ACC112 (cell line): ENCODE data around the gene FAS.

Source experiments
- H2AFZ ChIP-seq: fragments of 200-600 bp; sonication (generic); one replicate; pipeline ENCODE4 v1.6.0; 2017; ENCODE audit warnings: antibody characterized with exemption, low read length; ENCODE audit not compliant: unreplicated experiment
- H3K27ac ChIP-seq: fragments of 200-600 bp; sonication (generic); 2 replicates; pipeline ENCODE4 v1.5.1; 2014; ENCODE audit warnings: low read depth, mild to moderate bottlenecking, antibody characterized with exemption, low read length, moderate library complexity
- H3K27me3 ChIP-seq: fragments of 200-600 bp; sonication (generic); 2 replicates; pipeline ENCODE4 v1.6.1; 2014; ENCODE audit warnings: mild to moderate bottlenecking, antibody characterized with exemption, low read length, moderate library complexity, mixed read lengths; ENCODE audit not compliant: insufficient read depth
- H3K36me3 ChIP-seq: fragments of 200-600 bp; sonication (generic); 2 replicates; pipeline ENCODE4 v1.6.1; 2016; ENCODE audit warnings: mild to moderate bottlenecking, antibody characterized with exemption, low read length, moderate library complexity, mixed read lengths; ENCODE audit not compliant: insufficient read depth
- H3K4me1 ChIP-seq: fragments of 200-600 bp; sonication (generic); one replicate; pipeline ENCODE4 v1.6.1; 2016; ENCODE audit warnings: low read length, mixed read lengths; ENCODE audit not compliant: insufficient read depth, unreplicated experiment, control insufficient read depth
- H3K4me3 ChIP-seq: fragments of 200-600 bp; sonication (generic); 2 replicates; pipeline ENCODE4 v1.5.1; 2014; ENCODE audit warnings: mild to moderate bottlenecking, low read depth, low read length
- H3K79me2 ChIP-seq: fragments of 200-600 bp; sonication (generic); one replicate; pipeline ENCODE4 v1.6.0; 2016; ENCODE audit warnings: low read length; ENCODE audit not compliant: control insufficient read depth, unreplicated experiment, insufficient read depth

The FAS gene

GRCh38 chr10:88971221-88972061 is 19.2 kb upstream of the FAS start:
- H3K4me1 ChIP-seq: peaks cover 14% of the 10 kb centered on the region
- no peak overlapping the region for H2AFZ ChIP-seq
- H3K4me3 ChIP-seq: no peak overlapping the region

GRCh38 chr10:88974012-88974411 is 16.6 kb upstream of the FAS start:
- no peak overlapping the region for H2AFZ ChIP-seq
- H3K4me1 ChIP-seq: peaks cover 14% of the 10 kb centered on the region

More at GRCh38 chr10:88971221-88972061, 19.2 kb upstream of the FAS start:
- Histone ChIP-seq H3K27me3 (no peaks in the 10 kb centered on the region), H3K79me2 (no peaks in the 10 kb centered on the region), H3K36me3 (no peaks in the 10 kb centered on the region), H3K27ac (no peak overlapping the region)

DNA sequence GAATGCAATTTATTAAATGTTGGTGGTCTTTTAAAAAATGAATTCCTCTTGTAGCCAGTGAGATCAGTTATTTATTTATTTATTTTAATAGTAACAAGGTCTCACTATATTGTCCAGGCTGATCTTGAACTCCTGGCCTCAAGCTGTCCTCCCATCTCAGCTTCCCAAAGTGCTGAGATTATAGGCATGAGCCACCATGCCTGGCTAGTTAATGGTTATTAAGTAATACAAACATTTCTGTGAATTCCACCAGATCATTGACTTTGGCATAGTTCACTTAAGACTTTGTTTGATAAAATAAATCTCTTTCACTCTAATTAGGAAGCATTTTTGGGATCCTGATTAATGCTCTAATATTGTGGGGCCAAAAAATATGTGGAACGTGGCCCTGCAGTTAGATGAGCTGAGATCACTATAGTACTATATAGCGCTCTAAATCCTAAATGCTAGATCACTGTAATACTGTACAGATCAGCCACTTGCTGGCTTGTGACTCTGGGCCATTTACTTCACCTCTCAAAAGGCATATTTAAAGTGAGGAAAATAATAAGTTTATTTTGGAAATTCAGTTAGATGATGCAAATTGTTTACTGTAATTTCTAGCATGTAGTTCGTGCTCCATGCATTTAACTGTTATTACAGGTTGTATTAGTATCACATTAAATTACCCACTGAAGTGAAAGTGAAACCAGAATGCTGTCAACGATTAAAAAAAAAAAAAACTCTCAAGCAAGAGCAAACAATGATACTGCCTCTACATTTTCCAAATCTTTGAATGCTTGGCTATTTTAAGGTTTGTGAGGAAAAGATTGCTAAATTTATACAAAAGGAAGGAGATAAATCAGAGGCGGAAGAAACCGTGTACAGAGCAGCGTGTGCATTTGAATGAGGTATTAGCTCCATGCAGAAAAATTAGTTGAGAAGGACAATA is 15.9 kb upstream of the FAS start:
- H3K36me3 ChIP-seq: no peaks in the 10 kb centered on the region
- H3K4me1 ChIP-seq: peaks cover 20% of the 10 kb centered on the region
- no peaks in the 10 kb centered on the region for H3K79me2 ChIP-seq
- no peaks in the 10 kb centered on the region for H3K27me3 ChIP-seq
- peak overlapping the region; percentile 43 for H3K27ac ChIP-seq
- peak overlapping the region; percentile 78 for H3K4me3 ChIP-seq
- H2AFZ ChIP-seq: peak overlapping the region; percentile 68

More at GRCh38 chr10:88974012-88974411, 16.6 kb upstream of the FAS start:
- H3K4me3 ChIP-seq: peak overlapping the region; percentile 78; the same call in 1 of the 2 replicates
- H3K79me2 ChIP-seq: no peaks in the 10 kb centered on the region
- no peaks in the 10 kb centered on the region for H3K36me3 ChIP-seq
- H3K27ac ChIP-seq: no peak overlapping the region
- H3K27me3 ChIP-seq: no peaks in the 10 kb centered on the region

- peak overlapping the region; percentile 43 for H3K27ac ChIP-seq
- no peaks in the 10 kb centered on the region for H3K79me2 ChIP-seq
- peaks cover 23% of the 10 kb centered on the region for H3K4me1 ChIP-seq
- no peaks in the 10 kb centered on the region for H3K36me3 ChIP-seq
- H2AFZ ChIP-seq: peak overlapping the region; percentile 68
- H3K27me3 ChIP-seq: no peaks in the 10 kb centered on the region
- H3K4me3 ChIP-seq: peak overlapping the region; percentile 78
Measured at GRCh38 chr10:88975377-88975720, 15.2 kb upstream of the FAS start.

DNA sequence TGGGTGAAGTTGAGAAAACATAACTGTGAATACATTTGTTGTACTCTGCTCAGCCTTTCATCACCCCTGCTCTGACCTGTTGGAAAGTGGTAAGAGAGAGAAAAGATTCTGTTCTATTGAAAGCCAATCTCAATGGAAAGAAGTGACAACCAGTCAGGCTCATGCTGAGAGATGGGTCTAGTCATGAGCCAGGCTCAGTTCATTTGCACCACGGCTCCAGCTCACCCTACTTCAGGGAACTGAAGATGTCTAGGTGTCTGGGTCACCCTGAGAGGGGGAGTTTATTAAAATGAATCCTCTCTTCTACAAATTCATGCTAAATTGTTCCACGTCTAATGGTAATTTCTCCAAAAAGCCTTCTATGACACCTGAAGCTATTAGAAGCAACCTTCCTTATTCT is 12.1 kb upstream of the FAS start:
- Histone ChIP-seq H3K36me3 (no peaks in the 10 kb centered on the region), H3K4me3 (no peak overlapping the region), H3K4me1 (peaks cover 28% of the 10 kb centered on the region), H3K27ac (no peak overlapping the region), H3K27me3 (no peaks in the 10 kb centered on the region), H3K79me2 (no peaks in the 10 kb centered on the region), H2AFZ (no peak overlapping the region)

- H2AFZ ChIP-seq: peak overlapping the region; percentile 20
- H3K27me3 ChIP-seq: no peaks in the 10 kb centered on the region
- H3K27ac ChIP-seq: no peak overlapping the region
- no peaks in the 10 kb centered on the region for H3K79me2 ChIP-seq
- peaks cover 21% of the 10 kb centered on the region for H3K4me1 ChIP-seq
- H3K4me3 ChIP-seq: no peak overlapping the region; the same call in 1 of the 2 replicates
- no peaks in the 10 kb centered on the region for H3K36me3 ChIP-seq
Measured at GRCh38 chr10:88979153-88979562, 11.4 kb upstream of the FAS start.

- H3K4me1 ChIP-seq: peaks cover 20% of the 10 kb centered on the region
Measured at GRCh38 chr10:88979603-88980002, 11.0 kb upstream of the FAS start.

DNA sequence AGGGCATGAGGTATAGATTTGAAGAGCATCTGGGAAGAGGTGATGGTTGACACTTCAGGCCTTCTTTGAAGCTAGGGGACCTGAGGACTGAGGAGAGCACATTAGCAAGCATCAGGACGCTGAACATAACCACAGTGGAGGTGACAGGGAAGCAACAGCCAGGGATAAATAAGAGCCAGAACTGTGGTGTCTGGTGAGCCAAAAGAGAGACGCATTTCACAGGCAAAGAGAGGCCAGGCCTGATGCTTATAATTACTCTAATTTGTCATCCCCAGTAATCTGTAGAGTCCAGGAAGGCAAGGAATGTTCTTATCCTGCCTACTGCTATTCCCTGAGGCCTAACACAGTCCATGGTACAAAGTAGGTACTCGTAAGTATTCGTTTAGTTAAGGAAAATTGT is 10.4 kb upstream of the FAS start:
- peaks cover 20% of the 10 kb centered on the region for H3K4me1 ChIP-seq
- H3K27ac ChIP-seq: no peak overlapping the region
- no peaks in the 10 kb centered on the region for H3K27me3 ChIP-seq
- no peaks in the 10 kb centered on the region for H3K36me3 ChIP-seq
- H2AFZ ChIP-seq: no peak overlapping the region
- H3K4me3 ChIP-seq: no peak overlapping the region
- no peaks in the 10 kb centered on the region for H3K79me2 ChIP-seq

More at GRCh38 chr10:88979603-88980002, 11.0 kb upstream of the FAS start:
- no peaks in the 10 kb centered on the region for H3K79me2 ChIP-seq
- H2AFZ ChIP-seq: no peak overlapping the region
- H3K27ac ChIP-seq: no peak overlapping the region
- H3K4me3 ChIP-seq: no peak overlapping the region
- H3K36me3 ChIP-seq: no peaks in the 10 kb centered on the region
- H3K27me3 ChIP-seq: no peaks in the 10 kb centered on the region

DNA sequence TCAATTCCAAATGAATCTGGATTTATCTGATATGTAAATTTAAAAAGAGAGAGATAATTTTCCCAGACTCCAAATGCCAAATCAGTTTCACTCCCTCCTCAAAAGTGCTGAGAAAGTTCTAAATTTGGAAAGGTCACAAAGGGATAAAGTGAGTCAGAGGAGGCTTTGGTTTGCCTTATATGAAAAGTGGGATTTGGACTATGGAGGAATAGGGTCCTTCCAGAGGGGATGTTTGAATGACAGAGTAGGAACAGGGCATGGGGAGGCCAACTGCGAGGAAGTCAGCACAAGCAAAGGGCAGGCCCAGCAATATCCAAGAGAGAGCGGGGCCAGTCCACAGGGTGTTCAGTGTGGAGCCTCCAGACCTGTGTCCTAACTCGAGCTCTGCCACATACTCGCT is 9.8 kb upstream of the FAS start:
- no peaks in the 10 kb centered on the region for H3K36me3 ChIP-seq

DNA sequence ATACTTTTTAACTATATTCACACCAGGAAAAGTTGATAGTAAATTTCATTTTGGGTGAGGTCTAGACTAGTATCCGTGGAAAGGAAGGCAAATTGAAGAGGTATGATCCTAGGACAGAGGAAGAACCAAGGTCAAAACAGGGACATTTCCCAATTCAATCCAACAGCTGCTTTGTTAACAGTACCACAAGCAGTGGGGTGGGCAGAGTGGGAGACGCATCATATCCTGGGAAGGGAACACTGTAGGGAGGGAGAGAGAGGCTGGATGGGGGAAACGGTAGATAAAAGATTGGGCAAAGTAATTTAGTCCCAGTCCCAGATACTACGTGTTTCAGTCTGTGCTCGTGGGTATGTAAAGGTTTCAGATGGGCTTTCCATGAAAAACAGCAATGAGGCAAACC is 9.2 kb upstream of the FAS start:
- Histone ChIP-seq H3K36me3 (no peaks in the 10 kb centered on the region), H3K4me3 (no peak overlapping the region), H3K4me1 (peaks cover 16% of the 10 kb centered on the region), H2AFZ (no peak overlapping the region), H3K27ac (no peak overlapping the region), H3K27me3 (no peaks in the 10 kb centered on the region), H3K79me2 (no peaks in the 10 kb centered on the region)

More for the DNA sequence above, 9.8 kb upstream of the FAS start:
- Histone ChIP-seq H3K27me3 (no peaks in the 10 kb centered on the region), H3K79me2 (no peaks in the 10 kb centered on the region), H3K4me3 (no peak overlapping the region), H3K27ac (no peak overlapping the region), H2AFZ (no peak overlapping the region), H3K4me1 (peaks cover 16% of the 10 kb centered on the region)
